Measurements from ENCODE around the gene TH.

DNA sequence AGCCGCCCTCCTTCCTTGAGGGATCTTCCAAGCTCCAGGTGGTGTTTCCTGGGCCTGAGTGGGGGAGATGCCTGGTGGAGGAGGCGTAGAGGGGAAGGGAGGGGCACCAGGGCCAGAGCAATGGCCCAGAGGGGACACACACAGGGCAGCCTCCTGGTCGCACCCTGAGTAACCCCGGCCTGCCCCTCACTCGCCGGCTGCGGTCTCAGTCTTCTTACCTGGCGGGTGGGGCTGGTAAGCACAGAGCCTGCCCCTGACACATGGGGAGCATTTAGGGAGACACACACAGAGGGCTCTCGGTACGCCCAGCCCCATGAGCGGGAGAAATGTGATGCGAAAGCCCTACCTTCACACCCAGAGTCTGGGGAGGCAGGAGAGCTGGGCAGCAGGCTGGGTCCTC is 56.3 kb downstream of the TH start:
- TF ChIP-seq, protein P1, sequence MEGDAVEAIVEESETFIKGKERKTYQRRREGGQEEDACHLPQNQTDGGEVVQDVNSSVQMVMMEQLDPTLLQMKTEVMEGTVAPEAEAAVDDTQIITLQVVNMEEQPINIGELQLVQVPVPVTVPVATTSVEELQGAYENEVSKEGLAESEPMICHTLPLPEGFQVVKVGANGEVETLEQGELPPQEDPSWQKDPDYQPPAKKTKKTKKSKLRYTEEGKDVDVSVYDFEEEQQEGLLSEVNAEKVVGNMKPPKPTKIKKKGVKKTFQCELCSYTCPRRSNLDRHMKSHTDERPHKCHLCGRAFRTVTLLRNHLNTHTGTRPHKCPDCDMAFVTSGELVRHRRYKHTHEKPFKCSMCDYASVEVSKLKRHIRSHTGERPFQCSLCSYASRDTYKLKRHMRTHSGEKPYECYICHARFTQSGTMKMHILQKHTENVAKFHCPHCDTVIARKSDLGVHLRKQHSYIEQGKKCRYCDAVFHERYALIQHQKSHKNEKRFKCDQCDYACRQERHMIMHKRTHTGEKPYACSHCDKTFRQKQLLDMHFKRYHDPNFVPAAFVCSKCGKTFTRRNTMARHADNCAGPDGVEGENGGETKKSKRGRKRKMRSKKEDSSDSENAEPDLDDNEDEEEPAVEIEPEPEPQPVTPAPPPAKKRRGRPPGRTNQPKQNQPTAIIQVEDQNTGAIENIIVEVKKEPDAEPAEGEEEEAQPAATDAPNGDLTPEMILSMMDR (IDR thresholded peaks at IDR 0.05) = no peak
- TF ChIP-seq POLR2A (IDR thresholded peaks at IDR 0.05) = no peak
- TF ChIP-seq EP300 (IDR thresholded peaks at IDR 0.05) = no peak

All from ovary (tissue), 3 donors.